Body of pancreas (tissue), 4 donors: ENCODE measurements around the gene SART3. TPM values are rescaled to one million over a fixed set of nuclear protein-coding genes. Genes with fewer than 3 reads are reported as not detected.
"Not testable (repeated sequence)": the region's sequence is repeated elsewhere in the genome, so short reads cannot be mapped to it uniquely, and the experiment has no call there.

ENCODE experiments used
- ATAC-seq: fragments of 150-250 bp; one replicate; pipeline ENCODE4 v1.9.1; 2016
- DNase-seq, 4 donors: peaks; one replicate each; pipeline ENCODE4 v3.0.0-alpha.2; 2019
- H3K27ac ChIP-seq, 4 donors: fragments of 200-600 bp; sonication (generic); 1 replicate in 3 of 4; 2 replicates in 1 of 4; pipeline versions ENCODE4 v1.5.1 to v1.6.1; 2016 to 2019; ENCODE audit warnings: mild to moderate bottlenecking in 1 of 4, mixed read lengths in 1 of 4, moderate library complexity in 1 of 4
- H3K27me3 ChIP-seq, 2 donors: fragments of 200-600 bp; sonication (generic); one replicate each; pipeline ENCODE4 v1.6.0; 2016; ENCODE audit warnings: mild to moderate bottlenecking in 1 of 2
- H3K36me3 ChIP-seq, 2 donors: fragments of 200-600 bp; sonication (generic); replicated peaks in 1 of 2; 2 replicates each; pipeline ENCODE4 v1.5.1; 2016; ENCODE audit warnings: low read depth in 2 of 2; ENCODE audit not compliant: insufficient read depth in 1 of 2
- H3K4me1 ChIP-seq: fragments of 200-600 bp; sonication (generic); one replicate; pipeline ENCODE4 v1.6.0; 2016
- H3K4me3 ChIP-seq, 2 donors: fragments of 200-600 bp; sonication (generic); 1 replicate in 1 of 2; 2 replicates in 1 of 2; pipeline ENCODE4 v1.5.1; 2016 to 2019
- H3K9me3 ChIP-seq, 3 donors: fragments of 200-600 bp; sonication (generic); 1 replicate in 2 of 3; 2 replicates in 1 of 3; pipeline ENCODE4 v1.5.1; 2016
- POLR2A ChIP-seq, 3 donors: fragments of 450-650 bp; IDR thresholded peaks; one replicate each; pipeline ENCODE4 v1.6.1; 2016; ENCODE audit warnings: antibody characterized with exemption in 3 of 3, mild to moderate bottlenecking in 2 of 3
- WGBS, 2 donors: methylation state at CpG; one replicate each; pipeline ENCODE4 v1.1.5; 2017; 5-methylcytosine and 5-hydroxymethylcytosine counted together
- intact Hi-C: fragments of 100-400 bp; cut with DNase I; formaldehyde crosslinking; loops from one replicate; pipeline ENCODE4 v1.15.1; 2023
- total RNA-seq, 2 donors: library from RNA; depleted of rRNA; stranded (reverse); fragments of >200 nt; gene quantifications; one replicate each; pipeline ENCODE4 v1.1.0, GENCODE V29; 2016
- TF ChIP-seq, protein P1 (sequence below), 7 experiments: fragments of 450-650 bp in 4 of 7; fragments of 200-600 bp in 3 of 7; sonication (generic) in 3 of 7; IDR thresholded peaks; one replicate each; pipeline ENCODE4 v1.5.1; 2016 to 2019; ENCODE audit warnings: antibody characterized with exemption in 7 of 7

SART3 gene
- total RNA-seq, 2 donors from 2014 or later = 20.2 to 38.6 TPM

GRCh38 chr12:108594960-108595710, 34.2 kb upstream of the SART3 start:
- 82 to 83% methylated on average over 7 of the region's 7 CpGs for WGBS, 2 donors
- no peaks in the 10 kb centered on the region for H3K27me3 ChIP-seq
- no peaks in the 10 kb centered on the region for H3K4me1 ChIP-seq
- no peak overlapping the region for H3K27ac ChIP-seq
- no peak overlapping the region for H3K4me3 ChIP-seq
- TF ChIP-seq, protein P1, sequence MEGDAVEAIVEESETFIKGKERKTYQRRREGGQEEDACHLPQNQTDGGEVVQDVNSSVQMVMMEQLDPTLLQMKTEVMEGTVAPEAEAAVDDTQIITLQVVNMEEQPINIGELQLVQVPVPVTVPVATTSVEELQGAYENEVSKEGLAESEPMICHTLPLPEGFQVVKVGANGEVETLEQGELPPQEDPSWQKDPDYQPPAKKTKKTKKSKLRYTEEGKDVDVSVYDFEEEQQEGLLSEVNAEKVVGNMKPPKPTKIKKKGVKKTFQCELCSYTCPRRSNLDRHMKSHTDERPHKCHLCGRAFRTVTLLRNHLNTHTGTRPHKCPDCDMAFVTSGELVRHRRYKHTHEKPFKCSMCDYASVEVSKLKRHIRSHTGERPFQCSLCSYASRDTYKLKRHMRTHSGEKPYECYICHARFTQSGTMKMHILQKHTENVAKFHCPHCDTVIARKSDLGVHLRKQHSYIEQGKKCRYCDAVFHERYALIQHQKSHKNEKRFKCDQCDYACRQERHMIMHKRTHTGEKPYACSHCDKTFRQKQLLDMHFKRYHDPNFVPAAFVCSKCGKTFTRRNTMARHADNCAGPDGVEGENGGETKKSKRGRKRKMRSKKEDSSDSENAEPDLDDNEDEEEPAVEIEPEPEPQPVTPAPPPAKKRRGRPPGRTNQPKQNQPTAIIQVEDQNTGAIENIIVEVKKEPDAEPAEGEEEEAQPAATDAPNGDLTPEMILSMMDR (IDR thresholded peaks at IDR 0.05) = no peak
- TF ChIP-seq POLR2A (IDR thresholded peaks at IDR 0.05) = no peak
- intact Hi-C loops = no loop called here
- DNase-seq (no peak), ATAC-seq (no peak)
- no peaks in the 10 kb centered on the region for H3K36me3 ChIP-seq
- H3K9me3 ChIP-seq = no peaks in the 10 kb centered on the region

GRCh38 chr12:108594323-108594903, 33.4 kb upstream of the SART3 start:
- Histone ChIP-seq H3K27ac (no peak overlapping the region), H3K4me3 (no peak overlapping the region)
- TF ChIP-seq, protein P1 (IDR thresholded peaks at IDR 0.05) = no peak
- no peak for TF ChIP-seq POLR2A (IDR thresholded peaks at IDR 0.05)

DNA sequence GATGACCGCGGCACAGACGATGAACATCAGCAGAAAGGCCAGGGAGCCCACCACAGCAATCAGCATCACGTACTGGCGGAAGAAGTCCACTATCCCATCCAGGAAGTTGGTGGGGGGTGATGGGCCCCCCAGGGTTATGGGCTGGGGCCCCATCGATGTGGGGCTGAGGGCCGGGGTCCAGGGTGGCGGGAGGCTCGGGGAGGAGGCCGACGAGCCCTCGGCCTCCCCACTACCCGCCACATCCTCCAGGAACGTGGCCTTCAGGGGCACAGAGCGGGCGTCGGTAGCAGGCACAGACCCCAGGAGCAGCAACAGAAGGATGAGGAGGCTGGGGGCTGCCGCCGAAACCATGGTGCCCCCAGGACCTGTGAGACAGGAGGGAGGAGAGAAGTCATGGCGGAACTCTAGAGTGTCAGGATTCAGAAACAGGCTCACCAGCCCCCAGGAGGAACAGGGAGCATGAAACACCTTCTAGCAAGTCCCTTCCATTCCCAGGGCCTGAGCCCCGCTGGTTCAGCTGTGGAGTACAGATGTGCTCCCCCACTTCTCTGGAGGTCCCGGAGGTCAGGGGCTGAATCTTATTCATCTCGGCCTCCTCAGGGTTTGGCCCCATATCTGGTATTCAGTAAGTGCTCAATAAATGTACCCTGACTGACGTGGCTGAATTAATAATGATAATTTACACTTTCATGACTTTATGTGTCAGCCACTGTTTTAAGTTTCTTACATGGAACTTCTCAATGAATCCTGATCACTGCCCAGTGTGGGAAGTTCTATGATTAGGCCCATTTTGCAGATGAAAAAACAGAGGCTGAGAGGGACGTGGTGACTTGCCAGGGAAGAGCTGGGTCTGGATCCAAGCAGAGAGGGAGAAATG, 31.3 kb upstream of the SART3 start:
- ATAC-seq (no peak), DNase-seq (no peak)
- Histone ChIP-seq H3K36me3 (no peaks in the 10 kb centered on the region), H3K27me3 (no peaks in the 10 kb centered on the region), H3K4me3 (no peak overlapping the region), H3K4me1 (peaks cover 5% of the 10 kb centered on the region), H3K27ac (no peak overlapping the region), H3K9me3 (no peaks in the 10 kb centered on the region)
- TF ChIP-seq, protein P1 (IDR thresholded peaks at IDR 0.05) = no peak
- TF ChIP-seq POLR2A (IDR thresholded peaks at IDR 0.05) = no peak
- intact Hi-C loops = no loop called here
- WGBS, 2 donors = 92 to 93% methylated on average over 22 to 25 of the region's 25 CpGs

More at GRCh38 chr12:108594323-108594903, 33.4 kb upstream of the SART3 start:
- Histone ChIP-seq H3K36me3 (no peaks in the 10 kb centered on the region), H3K9me3 (no peaks in the 10 kb centered on the region), H3K4me1 (peaks cover 1% of the 10 kb centered on the region), H3K27me3 (no peaks in the 10 kb centered on the region)
- no peak for DNase-seq
- WGBS, 2 donors = 92 to 95% methylated on average over 10 of the region's 10 CpGs
- no peak for ATAC-seq
- intact Hi-C loops = no loop called here

- Histone ChIP-seq H3K4me1 (peaks cover 5% of the 10 kb centered on the region), H3K27me3 (no peaks in the 10 kb centered on the region), H3K4me3 (no peak overlapping the region), H3K9me3 (no peaks in the 10 kb centered on the region), H3K27ac (no peak overlapping the region), H3K36me3 (no peaks in the 10 kb centered on the region)
- WGBS, 2 donors = 60 to 76% methylated on average over 11 to 20 of the region's 22 CpGs
- TF ChIP-seq, protein P1 (IDR thresholded peaks at IDR 0.05) = no peak
- no peak for TF ChIP-seq POLR2A (IDR thresholded peaks at IDR 0.05)
- no peak for ATAC-seq
- intact Hi-C loops = no loop called here
- no peak for DNase-seq
Measured at GRCh38 chr12:108591267-108591980, 30.5 kb upstream of the SART3 start.

GRCh38 chr12:108590463-108590862, 29.5 kb upstream of the SART3 start:
- H3K4me1 ChIP-seq, ATAC-seq, H3K36me3 ChIP-seq, H3K9me3 ChIP-seq, H3K4me3 ChIP-seq, H3K27ac ChIP-seq, intact Hi-C loops, H3K27me3 ChIP-seq, DNase-seq: not testable (repeated sequence)
- WGBS, 2 donors = 84 to 92% methylated on average over 7 to 9 of the region's 9 CpGs
